ENCODE results near the gene SLC26A6. TPM values are rescaled to one million over a fixed set of nuclear protein-coding genes. Genes with fewer than 3 reads are reported as not detected.

The SLC26A6 gene
- total and polyA plus RNA-seq, 2 of the 13 experiments (the other 11 are each of a cell fraction or from before 2014, with no cell fraction given): 40.7 to 184 TPM

- TF ChIP-seq HHEX (CRISPR knock-in tag; IDR thresholded peaks at IDR 0.05) (no peak), ZC3H13 (CRISPR knock-in tag; IDR thresholded peaks at IDR 0.05) (no peak; the same call in 1 of the 2 replicates), HDAC1 (CRISPR knock-in tag; IDR thresholded peaks at IDR 0.05) (peak; percentile 91), NR1H2 (CRISPR knock-in tag; IDR thresholded peaks at IDR 0.05; ENCODE audit: borderline replicate concordance, low read depth) (no peak), POGK (CRISPR knock-in tag; conservative IDR thresholded peaks at IDR 0.05) (peak; percentile 81), SMAD3 (CRISPR knock-in tag; IDR thresholded peaks at IDR 0.05) (no peak), NFAT5 (CRISPR knock-in tag; IDR thresholded peaks at IDR 0.05) (no peak; the same call in 1 of the 2 replicates), ZNF746 (CRISPR knock-in tag; IDR thresholded peaks at IDR 0.05) (0 out of 2 replicates have a peak, but pooled peaks have one; percentile 55), TOE1 (CRISPR knock-in tag; IDR thresholded peaks at IDR 0.05) (no peak), ZGPAT (CRISPR knock-in tag; IDR thresholded peaks at IDR 0.05) (peak; percentile 86), ZNF17 (CRISPR knock-in tag; IDR thresholded peaks at IDR 0.05) (no peak), NFIB (CRISPR knock-in tag; IDR thresholded peaks at IDR 0.05; ENCODE audit: borderline replicate concordance) (no peak), ZNF776 (CRISPR knock-in tag; IDR thresholded peaks at IDR 0.05) (peak; percentile 99), ONECUT2 (CRISPR knock-in tag; IDR thresholded peaks at IDR 0.05) (no peak), LCORL (IDR thresholded peaks at IDR 0.05) (no peak), LCORL (CRISPR knock-in tag; IDR thresholded peaks at IDR 0.05) (peak; percentile 79), THAP11 (CRISPR knock-in tag; IDR thresholded peaks at IDR 0.05) (peak; percentile 79), CHCHD3 (CRISPR knock-in tag; IDR thresholded peaks at IDR 0.05) (no peak)
These were observed 25.9 kb downstream of the SLC26A6 start, which contains the start of gene UQCRC1 (continued) for GRCh38 chr3:48609088-48610005.

Measured in HepG2 (cell line).